ENCODE results near the gene MRAP2.

DNA sequence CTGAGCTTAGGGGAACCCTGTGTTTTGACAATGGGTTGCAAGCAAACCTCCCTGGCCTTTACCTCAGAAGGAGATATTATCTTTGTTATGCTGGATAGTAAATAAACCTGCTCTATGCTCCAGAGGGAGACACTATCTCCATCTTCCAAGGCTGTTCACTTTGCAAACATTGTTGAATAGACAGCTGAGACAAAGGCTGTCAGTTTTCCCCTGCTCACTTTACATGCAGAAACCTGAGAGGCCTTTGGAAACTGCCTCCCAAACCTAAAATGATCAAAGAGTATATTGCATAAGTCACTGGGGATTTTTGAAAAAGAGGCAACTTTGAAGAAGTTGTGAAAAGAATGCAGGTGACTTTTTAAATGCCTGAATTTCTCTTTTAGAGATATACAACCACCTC, 61.6 kb downstream of the MRAP2 start:
- TF ChIP-seq POLR2AphosphoS5 (IDR thresholded peaks at IDR 0.05; ENCODE audit: insufficient read depth, low read depth, low read length) (no peak), EZH2 (IDR thresholded peaks at IDR 0.05; ENCODE audit: borderline replicate concordance, low read depth, low read length, severe bottlenecking) (no peak), MYC (IDR thresholded peaks at IDR 0.05; ENCODE audit: low read depth, low read length) (no peak), POLR2A (IDR thresholded peaks at IDR 0.05; ENCODE audit: low read depth, low read length) (no peak)
- TF ChIP-seq, protein P1, sequence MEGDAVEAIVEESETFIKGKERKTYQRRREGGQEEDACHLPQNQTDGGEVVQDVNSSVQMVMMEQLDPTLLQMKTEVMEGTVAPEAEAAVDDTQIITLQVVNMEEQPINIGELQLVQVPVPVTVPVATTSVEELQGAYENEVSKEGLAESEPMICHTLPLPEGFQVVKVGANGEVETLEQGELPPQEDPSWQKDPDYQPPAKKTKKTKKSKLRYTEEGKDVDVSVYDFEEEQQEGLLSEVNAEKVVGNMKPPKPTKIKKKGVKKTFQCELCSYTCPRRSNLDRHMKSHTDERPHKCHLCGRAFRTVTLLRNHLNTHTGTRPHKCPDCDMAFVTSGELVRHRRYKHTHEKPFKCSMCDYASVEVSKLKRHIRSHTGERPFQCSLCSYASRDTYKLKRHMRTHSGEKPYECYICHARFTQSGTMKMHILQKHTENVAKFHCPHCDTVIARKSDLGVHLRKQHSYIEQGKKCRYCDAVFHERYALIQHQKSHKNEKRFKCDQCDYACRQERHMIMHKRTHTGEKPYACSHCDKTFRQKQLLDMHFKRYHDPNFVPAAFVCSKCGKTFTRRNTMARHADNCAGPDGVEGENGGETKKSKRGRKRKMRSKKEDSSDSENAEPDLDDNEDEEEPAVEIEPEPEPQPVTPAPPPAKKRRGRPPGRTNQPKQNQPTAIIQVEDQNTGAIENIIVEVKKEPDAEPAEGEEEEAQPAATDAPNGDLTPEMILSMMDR (IDR thresholded peaks at IDR 0.05; ENCODE audit: extremely low read depth in 1 of 2, insufficient read depth in 1 of 2, low read depth in 1 of 2, low read length in 2 of 2), result no peak
- TF ChIP-seq, protein P2, sequence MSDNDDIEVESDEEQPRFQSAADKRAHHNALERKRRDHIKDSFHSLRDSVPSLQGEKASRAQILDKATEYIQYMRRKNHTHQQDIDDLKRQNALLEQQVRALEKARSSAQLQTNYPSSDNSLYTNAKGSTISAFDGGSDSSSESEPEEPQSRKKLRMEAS (IDR thresholded peaks at IDR 0.05; ENCODE audit: insufficient read depth, insufficient read length), result no peak
